Tibial nerve (tissue), 4 donors: Measurements from ENCODE around the gene GCDH. TPM values are rescaled to one million over a fixed set of nuclear protein-coding genes. Genes with fewer than 3 reads are reported as not detected.

Experiments used
- DNase-seq, 2 donors: peaks; one replicate each; pipeline ENCODE4 v3.0.0-alpha.2; 2019; ENCODE audit warnings: low spot score in 2 of 2
- H3K27ac ChIP-seq, 4 donors: fragments of 200-600 bp; sonication (generic) in 3 of 4; one replicate each; pipeline ENCODE4 v1.5.1; 2017 to 2019; ENCODE audit warnings: mild to moderate bottlenecking in 1 of 4
- H3K27me3 ChIP-seq, 2 donors: fragments of 200-600 bp; sonication (generic) in 1 of 2; one replicate each; pipeline versions ENCODE4 v1.5.1 to v1.6.0; 2017 to 2019
- H3K36me3 ChIP-seq, 3 donors: fragments of 200-600 bp; sonication (generic); one replicate each; pipeline ENCODE4 v1.5.1; 2018 to 2019
- H3K4me1 ChIP-seq, 4 donors: fragments of 200-600 bp; sonication (generic) in 3 of 4; one replicate each; pipeline ENCODE4 v1.5.1; 2017 to 2019
- H3K4me3 ChIP-seq, 4 donors: fragments of 200-600 bp; sonication (generic) in 3 of 4; one replicate each; pipeline ENCODE4 v1.5.1; 2017 to 2019; ENCODE audit warnings: mild to moderate bottlenecking in 1 of 4, moderate library complexity in 1 of 4
- H3K9me3 ChIP-seq, 4 donors: fragments of 200-600 bp; sonication (generic) in 3 of 4; one replicate each; pipeline ENCODE4 v1.5.1; 2017 to 2019
- CTCF ChIP-seq, 5 experiments: fragments of 200-600 bp in 3 of 5; fragments of 450-650 bp in 2 of 5; sonication (generic) in 3 of 5; IDR thresholded peaks; one replicate each; pipeline ENCODE4 v1.5.1; 2016 to 2019; ENCODE audit warnings: antibody characterized with exemption in 5 of 5, mild to moderate bottlenecking in 3 of 5, moderate library complexity in 2 of 5
- EP300 ChIP-seq, 2 donors: sonication (generic); formaldehyde crosslinking; IDR thresholded peaks; one replicate each; pipeline ENCODE4 v1.6.1; 2017; ENCODE audit warnings: antibody characterized with exemption in 2 of 2, mild to moderate bottlenecking in 1 of 2
- POLR2A ChIP-seq, 2 donors: fragments of 450-650 bp; IDR thresholded peaks; one replicate each; pipeline ENCODE4 v1.6.1; 2017; ENCODE audit warnings: antibody characterized with exemption in 2 of 2, mild to moderate bottlenecking in 2 of 2, moderate library complexity in 2 of 2
- WGBS, 2 donors: methylation state at CpG; one replicate each; pipeline ENCODE4 v1.1.5; 2018; 5-methylcytosine and 5-hydroxymethylcytosine counted together
- total RNA-seq, 4 donors: library from RNA; depleted of rRNA; stranded (reverse); fragments of >200 nt; gene quantifications; one replicate each; pipeline ENCODE4 v1.1.0, GENCODE V29; 2016

Gene GCDH
- total RNA-seq, 4 donors from 2014 or later, result 50.4 to 68.0 (median 64.6) TPM

GRCh38 chr19:12847159-12848139 lies 43.5 kb upstream of the GCDH start:
- Histone ChIP-seq H3K9me3 (no peaks in the 10 kb centered on the region), H3K4me3 (no peak overlapping the region), H3K36me3 (no peaks in the 10 kb centered on the region), H3K27ac (no peak overlapping the region), H3K27me3 (peaks cover 0 to 38% of the 10 kb centered on the region in 2 donors), H3K4me1 (peaks cover 0 to 12% (median 3%) of the 10 kb centered on the region in 4 donors)
- WGBS, 2 donors, result 13% methylated on average over 26 to 67 of the region's 69 CpGs
- TF ChIP-seq CTCF (IDR thresholded peaks at IDR 0.05) (peak; percentile 98 to 99 (median 99)), EP300 (IDR thresholded peaks at IDR 0.05) (peak in 1 of 2 donors; percentile 30), POLR2A (IDR thresholded peaks at IDR 0.05) (no peak)
- peak; percentile 72 to 83 for DNase-seq

GRCh38 chr19:12856653-12857052 lies 34.3 kb upstream of the GCDH start:
- no peak for DNase-seq
- H3K9me3 ChIP-seq, result peaks cover 0 to 15% (median 0%) of the 10 kb centered on the region in 4 donors
- H3K4me1 ChIP-seq, result no peaks in the 10 kb centered on the region
- TF ChIP-seq EP300 (IDR thresholded peaks at IDR 0.05) (no peak), POLR2A (IDR thresholded peaks at IDR 0.05) (no peak), CTCF (IDR thresholded peaks at IDR 0.05) (no peak)
- no peaks in the 10 kb centered on the region for H3K27me3 ChIP-seq
- no peak overlapping the region for H3K4me3 ChIP-seq
- no peak overlapping the region for H3K27ac ChIP-seq
- H3K36me3 ChIP-seq, result no peaks in the 10 kb centered on the region
- 71 to 73% methylated on average over 1 of the region's 1 CpG for WGBS, 2 donors

GRCh38 chr19:12858041-12858928 lies 32.7 kb upstream of the GCDH start:
- H3K4me3 ChIP-seq, result no peak overlapping the region
- no peaks in the 10 kb centered on the region for H3K36me3 ChIP-seq
- WGBS, 2 donors, result 92 to 94% methylated on average over 35 of the region's 35 CpGs
- no peak for TF ChIP-seq POLR2A (IDR thresholded peaks at IDR 0.05)
- TF ChIP-seq EP300 (IDR thresholded peaks at IDR 0.05), result no peak
- no peak for TF ChIP-seq CTCF (IDR thresholded peaks at IDR 0.05)
- H3K27ac ChIP-seq, result no peak overlapping the region
- DNase-seq, result no peak
- H3K4me1 ChIP-seq, result no peaks in the 10 kb centered on the region
- peaks cover 0 to 15% (median 0%) of the 10 kb centered on the region in 4 donors for H3K9me3 ChIP-seq
- peaks cover 0 to under 1% of the 10 kb centered on the region in 2 donors for H3K27me3 ChIP-seq

- no peak overlapping the region for H3K4me3 ChIP-seq
- TF ChIP-seq POLR2A (IDR thresholded peaks at IDR 0.05), result no peak
- TF ChIP-seq EP300 (IDR thresholded peaks at IDR 0.05), result no peak
- TF ChIP-seq CTCF (IDR thresholded peaks at IDR 0.05), result no peak
- peaks cover 0 to 15% (median 0%) of the 10 kb centered on the region in 4 donors for H3K9me3 ChIP-seq
- peaks cover 0 to 4% of the 10 kb centered on the region in 2 donors for H3K27me3 ChIP-seq
- WGBS, 2 donors, result 56 to 70% methylated on average over 7 of the region's 7 CpGs
- no peaks in the 10 kb centered on the region for H3K36me3 ChIP-seq
- no peaks in the 10 kb centered on the region for H3K4me1 ChIP-seq
- no peak for DNase-seq
- no peak overlapping the region for H3K27ac ChIP-seq
Measured at GRCh38 chr19:12859546-12859945, 31.4 kb upstream of the GCDH start.
